Mesenteric fat pad (tissue), 1 donor: Measurements from ENCODE around the gene RSF1. TPM values are rescaled to one million over a fixed set of nuclear protein-coding genes. Genes with fewer than 3 reads are reported as not detected.

Experiments
- DNase-seq: peaks from one replicate; pipeline ENCODE4 v3.0.0-alpha.2; 2020; ENCODE audit warnings: low spot score
- total RNA-seq: library from RNA; stranded (reverse); fragmentation: NEBNext Ultra II Directional; extraction: Animal tissue kit (Norgen Biotek cat#: 25700); gene quantifications from one replicate; pipeline ENCODE4 v1.2.1, GENCODE V29; 2021
- donor health status: DM: yes; HTN: yes; CAD: no.

Gene RSF1
- total RNA-seq, 1 donor from 2014 or later = 53.5 TPM

GRCh38 chr11:77806415-77806814, 14.1 kb downstream of the RSF1 start:
- no peak for DNase-seq

DNA sequence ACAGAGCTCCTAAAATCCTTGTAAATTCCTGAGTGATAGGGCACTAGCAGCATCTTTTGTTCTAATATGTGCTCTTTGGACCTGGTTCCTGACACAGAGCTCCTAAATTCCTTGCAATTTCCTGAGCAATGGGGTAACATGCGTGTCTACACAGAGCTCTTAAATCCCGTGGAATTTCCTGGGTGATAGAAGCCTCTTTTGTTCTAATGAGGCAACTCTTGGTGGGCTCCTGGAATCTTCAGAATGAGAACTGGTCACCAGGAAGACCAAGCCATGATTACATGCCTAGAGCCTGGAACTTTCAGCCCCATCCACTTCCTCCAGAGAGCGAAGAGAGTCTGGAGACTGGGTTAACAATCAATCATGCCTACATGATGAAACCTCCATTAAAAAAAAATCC, 19.0 kb downstream of the RSF1 start:
- no peak for DNase-seq

DNA sequence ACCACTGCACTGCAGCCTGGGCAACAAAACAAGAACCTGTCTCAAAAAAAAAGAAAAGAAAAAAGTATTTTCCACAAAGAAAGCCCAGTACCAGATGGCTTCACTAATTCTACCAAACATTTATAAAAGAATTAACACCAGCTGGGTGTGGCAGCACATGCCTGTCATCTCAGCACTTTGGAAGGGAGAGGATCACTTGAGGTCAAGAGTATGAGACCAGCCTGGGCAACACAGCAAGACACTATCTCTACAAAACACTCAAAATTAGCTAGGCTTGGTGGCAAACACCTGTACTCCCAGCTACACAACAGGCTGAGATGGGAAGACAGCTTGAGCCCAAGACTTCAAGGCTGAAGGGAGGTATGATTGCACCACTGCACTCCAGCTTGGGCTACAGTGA, 20.1 kb downstream of the RSF1 start:
- DNase-seq = no peak

DNA sequence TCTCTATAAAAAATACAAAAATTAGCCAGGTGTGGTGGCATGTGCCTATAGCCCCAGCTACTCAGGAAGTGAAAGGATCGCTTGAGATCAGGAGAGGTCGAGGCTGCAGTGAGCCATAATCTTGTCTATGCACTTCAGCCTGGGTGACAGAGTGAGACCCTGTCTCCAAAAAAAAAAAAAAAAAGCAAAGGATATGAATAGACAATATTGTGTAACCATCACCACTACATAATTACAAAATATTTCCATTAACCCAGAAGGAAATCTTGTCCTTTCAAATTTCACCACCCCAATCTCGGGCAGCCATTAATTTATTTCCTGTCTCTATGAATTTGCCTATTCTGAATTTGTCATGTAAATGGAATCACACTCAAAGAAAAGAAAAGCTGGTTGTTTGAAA, 21.2 kb downstream of the RSF1 start:
- no peak for DNase-seq

DNA sequence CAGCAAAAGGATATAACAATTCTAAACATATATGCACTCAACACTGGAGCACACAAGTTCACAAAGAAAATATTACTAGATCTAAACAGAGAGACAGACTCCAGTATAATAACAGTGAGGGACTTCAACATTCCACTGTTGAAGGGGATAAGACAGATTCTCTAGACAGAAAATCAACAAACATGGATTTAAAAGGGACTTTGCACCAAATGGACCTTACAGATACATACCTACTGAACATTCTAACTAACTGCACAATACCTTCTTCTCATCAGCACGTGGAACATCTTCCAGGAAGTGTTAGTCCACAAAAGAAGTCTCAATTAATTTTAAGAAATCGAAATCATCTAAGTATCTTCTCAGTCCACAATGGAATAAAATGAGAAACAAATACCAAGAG, 26.6 kb downstream of the RSF1 start:
- DNase-seq = no peak

GRCh38 chr11:77791301-77791700, 29.2 kb downstream of the RSF1 start:
- DNase-seq = no peak

- no peak for DNase-seq
Measured at GRCh38 chr11:77789731-77790476, 30.6 kb downstream of the RSF1 start.

GRCh38 chr11:77789061-77789730, 31.3 kb downstream of the RSF1 start:
- no peak for DNase-seq

- DNase-seq = no peak
Measured at GRCh38 chr11:77784572-77784971, 36.0 kb downstream of the RSF1 start.

GRCh38 chr11:77783025-77783424, 37.5 kb downstream of the RSF1 start:
- no peak for DNase-seq

DNA sequence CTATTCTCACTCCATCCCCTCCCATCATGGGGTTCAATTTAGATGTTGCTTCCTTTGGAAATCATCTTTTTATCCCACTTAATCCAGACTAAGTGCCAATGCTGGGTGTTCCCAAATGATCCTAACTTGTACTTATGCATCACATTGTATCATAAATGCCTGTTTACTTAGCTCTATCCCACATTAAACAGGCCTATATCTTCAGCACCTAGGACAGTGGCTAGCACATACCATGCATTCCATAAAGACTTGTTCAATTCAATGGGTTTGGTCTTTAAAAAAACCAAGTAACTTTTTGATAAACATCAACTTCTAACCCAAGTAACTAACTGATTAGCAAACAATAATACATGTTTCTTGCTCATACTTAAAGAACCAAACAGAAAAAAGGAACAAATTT, 40.6 kb downstream of the RSF1 start:
- no peak for DNase-seq

DNA sequence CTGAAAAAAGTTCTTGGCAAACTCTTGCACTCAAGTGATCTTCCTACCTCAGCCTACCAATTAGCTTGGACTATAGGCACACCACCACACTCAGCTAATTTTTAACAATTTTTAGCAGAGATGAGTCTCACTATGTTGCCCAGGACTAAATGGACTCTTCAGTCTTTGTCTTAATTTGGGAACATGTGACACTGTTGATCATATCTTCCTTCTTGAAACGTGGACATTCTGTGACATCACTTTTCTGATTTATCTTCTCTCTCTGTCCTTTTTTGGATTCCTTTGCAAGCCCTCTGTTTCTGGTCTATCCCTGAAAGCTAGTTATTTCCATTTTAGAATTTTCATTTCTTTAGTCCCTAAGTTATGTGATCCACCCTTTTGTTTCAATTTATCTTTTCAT, 42.0 kb downstream of the RSF1 start:
- no peak for DNase-seq

- no peak for DNase-seq
Measured at GRCh38 chr11:77778118-77778517, 42.4 kb downstream of the RSF1 start.

- DNase-seq = no peak
Measured at GRCh38 chr11:77776455-77776854, 44.1 kb downstream of the RSF1 start.

- DNase-seq = no peak
Measured at GRCh38 chr11:77775936-77776335, 44.6 kb downstream of the RSF1 start.

DNA sequence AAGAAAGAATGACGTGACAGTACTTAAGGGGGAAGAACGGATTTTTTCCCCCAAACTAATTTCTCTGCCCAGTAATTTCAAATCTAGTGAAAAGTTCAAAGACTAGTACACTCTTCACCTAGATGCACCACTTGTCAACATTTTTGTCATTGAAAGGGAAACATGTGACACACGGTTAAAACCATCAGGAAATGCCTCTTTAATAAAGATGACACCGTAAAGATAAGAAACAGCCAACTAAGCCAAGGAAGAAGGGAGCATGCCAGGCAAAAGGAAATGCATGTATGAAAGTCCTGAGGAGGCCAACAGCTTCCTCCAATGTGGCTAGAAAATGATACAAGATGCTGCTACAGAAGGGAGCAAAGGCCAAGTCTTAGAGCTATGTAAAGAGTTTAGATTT, 49.4 kb downstream of the RSF1 start:
- DNase-seq = no peak

DNA sequence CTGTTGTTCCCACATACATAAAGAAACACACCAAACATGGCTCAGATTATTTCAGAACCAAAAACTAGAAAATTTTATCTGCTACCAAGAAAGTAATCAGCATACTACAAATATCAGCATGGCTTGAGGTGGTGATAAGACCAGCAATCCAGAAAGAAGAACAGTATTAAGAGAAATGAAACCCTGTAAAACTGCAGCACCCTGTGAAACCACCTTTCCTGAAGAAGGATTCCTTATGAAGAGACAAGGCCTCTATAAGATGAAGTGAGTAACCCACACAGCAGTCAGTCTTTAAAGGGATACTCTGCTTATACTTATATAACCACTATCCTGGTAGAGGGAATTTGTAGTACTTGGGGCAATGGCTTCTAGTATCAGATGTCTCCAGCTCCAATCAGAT, 49.9 kb downstream of the RSF1 start:
- no peak for DNase-seq

GRCh38 chr11:77762426-77762825, 58.1 kb downstream of the RSF1 start:
- DNase-seq = no peak

- DNase-seq = no peak
Measured at GRCh38 chr11:77761491-77761890, 59.0 kb downstream of the RSF1 start.

- no peak for DNase-seq
Measured at GRCh38 chr11:77758331-77758730, 62.2 kb downstream of the RSF1 start.

DNA sequence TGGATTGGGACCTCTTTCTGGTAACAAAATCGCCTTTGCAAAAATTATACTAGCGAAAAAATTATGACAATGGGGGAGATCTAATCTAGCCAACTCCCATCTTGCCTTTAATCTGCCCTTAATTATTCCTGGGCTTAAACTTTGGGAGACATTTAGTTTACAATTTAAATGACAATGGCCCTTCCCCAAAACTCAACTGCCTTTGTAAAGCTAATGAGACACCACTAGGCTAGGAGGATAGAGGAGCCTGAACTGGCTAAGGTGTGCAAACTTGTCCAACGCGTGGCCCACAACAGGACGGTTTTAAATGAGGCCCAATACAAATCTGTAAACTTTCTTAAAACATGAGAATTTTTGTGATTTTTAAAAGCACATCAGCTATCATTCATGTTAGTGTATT, 67.3 kb downstream of the RSF1 start:
- no peak for DNase-seq

GRCh38 chr11:77752516-77752915, 68.0 kb downstream of the RSF1 start:
- no peak for DNase-seq
